Measurements from ENCODE around the gene HENMT1.

- TF ChIP-seq CTCF (IDR thresholded peaks at IDR 0.05), result no peak
- TF ChIP-seq ZFX (IDR thresholded peaks at IDR 0.05; ENCODE audit: borderline replicate concordance), result no peak
These were observed 3.6 kb upstream of the HENMT1 start for GRCh38 chr1:108664481-108664880.

Measured in 22Rv1 (cell line).